H1 (cell line): Measurements from ENCODE around the gene TTLL9. TPM values are rescaled to one million over a fixed set of nuclear protein-coding genes. Genes with fewer than 3 reads are reported as not detected.

Experiments used
- BRCA1 ChIP-seq: IDR thresholded peaks from 2 replicates; pipeline ENCODE4 v1.6.1; 2012; ENCODE audit warnings: low read depth, low read length, improper control_type of control experiment
- CHD7 ChIP-seq: fragments of 300-600 bp; sonication (generic); IDR thresholded peaks from 2 replicates; pipeline ENCODE4 v1.7.1; 2012; ENCODE audit warnings: low read length, moderate library complexity, mild to moderate bottlenecking, inconsistent platforms; ENCODE audit not compliant: insufficient replicate concordance
- FOSL1 ChIP-seq: IDR thresholded peaks from 2 replicates; pipeline ENCODE4 v1.6.1; 2011; ENCODE audit warnings: mild to moderate bottlenecking, low read depth, low read length, moderate library complexity; ENCODE audit not compliant: insufficient read depth
- HDAC6 ChIP-seq: IDR thresholded peaks from one replicate; pipeline ENCODE4 v1.7.1; 2012; ENCODE audit warnings: low read depth, mild to moderate bottlenecking, inconsistent platforms, low read length, moderate library complexity
- KDM1A ChIP-seq: fragments of 200-600, 300-600 bp; sonication (generic); IDR thresholded peaks from 2 replicates; pipeline ENCODE4 v1.7.1; 2016; ENCODE audit warnings: mild to moderate bottlenecking, low read length, borderline replicate concordance
- USF2 ChIP-seq: IDR thresholded peaks from 2 replicates; pipeline ENCODE4 v1.6.1; 2011; ENCODE audit warnings: low read length, improper control_type of control experiment
- polyA plus RNA-seq, 7 experiments: library from polyadenylated mRNA; depleted of rRNA in 3 of 7; stranded (reverse) in 5 of 7; unstranded in 2 of 7; fragments of >200 nt in 5 of 7; fragments of 200-250 nt in 2 of 7; gene quantifications; 1 replicate in 5 of 7; 2 replicates in 1 of 7; 4 replicates in 1 of 7; pipeline versions ENCODE4 v1.2.1 to v1.2.3, GENCODE V29; 2011 to 2013; ENCODE audit warnings: missing spikeins in 2 of 7, mixed read lengths in 2 of 7
- total RNA-seq: library from RNA; stranded (reverse); fragmentation: NEBNext Ultra II Directional; extraction: Animal tissue kit (Norgen Biotek cat#: 25700); gene quantifications from 2 replicates; pipeline ENCODE4 v1.2.1, GENCODE V29; 2021

TTLL9 gene
- total and polyA plus RNA-seq, 2 of the 8 experiments (the other 6 are each of a cell fraction or from before 2014, with no cell fraction given) = 0.06 TPM; not detected in 1

GRCh38 chr20:31896049-31896448, 25.6 kb downstream of the TTLL9 start (continued):
- TF ChIP-seq CHD7 (no peak), BRCA1 (no peak), HDAC6 (no peak), USF2 (no peak), KDM1A (no peak), FOSL1 (no peak)
